IPS DF 4.7 (cell line): ENCODE results near the gene LOXL1.

ENCODE experiments used
- DNase-seq: peaks from one replicate; pipeline ENCODE4 v3.0.0-alpha.2; 2013; ENCODE audit warnings: low spot score; ENCODE audit errors: extremely low read depth

Gene LOXL1

GRCh38 chr15:73899197-73900094, 26.8 kb upstream of the LOXL1 start:
- no peak for DNase-seq

GRCh38 chr15:73900095-73900712, 26.1 kb upstream of the LOXL1 start:
- DNase-seq, result no peak

- DNase-seq, result no peak
Measured at GRCh38 chr15:73901126-73901810, 25.0 kb upstream of the LOXL1 start.

DNA sequence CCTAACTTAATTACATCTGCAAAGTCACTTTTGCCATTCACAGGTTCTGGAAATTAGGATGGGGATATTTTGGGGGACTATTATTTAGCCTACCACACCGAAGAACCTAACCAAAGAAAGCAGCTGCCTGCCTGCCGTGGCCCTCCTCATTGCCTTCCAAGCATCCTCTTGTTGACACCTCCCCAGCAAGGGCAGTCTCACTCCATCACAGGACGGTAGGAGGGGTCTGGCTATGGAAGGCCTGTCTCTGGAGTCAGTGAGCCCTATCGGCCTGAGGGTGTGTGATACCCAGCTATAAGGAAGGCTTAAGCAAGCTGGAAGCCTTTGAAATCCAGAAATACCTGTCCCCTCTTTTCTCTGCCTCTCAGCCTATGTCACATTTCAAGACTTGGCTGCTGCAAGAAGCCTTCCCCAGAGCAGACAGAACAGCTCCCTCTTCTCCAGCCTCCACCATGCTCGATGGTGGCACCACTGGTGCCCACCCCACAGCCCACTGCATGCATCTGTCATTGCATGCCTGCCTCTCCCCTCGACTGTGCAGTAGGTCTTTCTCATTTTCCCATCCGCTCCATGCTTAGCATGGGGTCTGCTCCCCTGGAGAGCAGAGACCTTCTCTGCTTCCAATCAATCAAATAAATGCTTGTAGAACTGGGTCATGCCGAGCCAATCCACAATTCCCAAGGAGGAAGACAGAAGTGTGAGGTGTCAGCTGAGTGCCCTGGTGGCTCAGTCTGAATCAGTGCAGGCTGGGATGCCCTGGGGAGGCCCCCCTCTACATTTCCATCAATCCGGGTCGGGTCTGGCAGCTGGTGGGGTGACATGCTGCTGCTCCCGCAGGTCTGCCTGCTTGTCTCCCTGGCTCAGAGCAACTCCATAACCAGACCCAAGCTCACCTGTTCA, 23.9 kb upstream of the LOXL1 start:
- DNase-seq, result no peak

GRCh38 chr15:73904026-73904815, 22.0 kb upstream of the LOXL1 start:
- no peak for DNase-seq

GRCh38 chr15:73905225-73905827, 20.9 kb upstream of the LOXL1 start:
- DNase-seq, result no peak

- no peak for DNase-seq
Measured at GRCh38 chr15:73906346-73907034, 19.8 kb upstream of the LOXL1 start.

DNA sequence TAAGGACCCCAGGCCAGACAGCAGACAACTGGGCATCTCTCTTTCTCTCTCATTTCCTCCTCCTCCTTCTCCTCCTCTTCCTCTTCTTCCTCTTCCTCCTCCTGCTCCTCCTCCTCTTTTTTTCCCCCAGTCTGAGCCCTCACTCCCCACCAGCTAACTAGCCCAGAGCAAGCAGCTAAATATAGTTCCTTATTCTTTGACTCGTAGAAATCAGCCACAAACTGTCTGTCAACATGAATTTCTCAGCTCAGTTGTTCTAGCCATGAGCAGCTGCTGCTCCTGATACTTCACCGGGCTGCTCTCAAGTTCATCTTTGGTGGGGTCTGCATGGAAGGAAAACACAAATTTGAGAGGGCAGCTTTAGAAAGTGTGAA, 19.2 kb upstream of the LOXL1 start:
- DNase-seq, result no peak

DNA sequence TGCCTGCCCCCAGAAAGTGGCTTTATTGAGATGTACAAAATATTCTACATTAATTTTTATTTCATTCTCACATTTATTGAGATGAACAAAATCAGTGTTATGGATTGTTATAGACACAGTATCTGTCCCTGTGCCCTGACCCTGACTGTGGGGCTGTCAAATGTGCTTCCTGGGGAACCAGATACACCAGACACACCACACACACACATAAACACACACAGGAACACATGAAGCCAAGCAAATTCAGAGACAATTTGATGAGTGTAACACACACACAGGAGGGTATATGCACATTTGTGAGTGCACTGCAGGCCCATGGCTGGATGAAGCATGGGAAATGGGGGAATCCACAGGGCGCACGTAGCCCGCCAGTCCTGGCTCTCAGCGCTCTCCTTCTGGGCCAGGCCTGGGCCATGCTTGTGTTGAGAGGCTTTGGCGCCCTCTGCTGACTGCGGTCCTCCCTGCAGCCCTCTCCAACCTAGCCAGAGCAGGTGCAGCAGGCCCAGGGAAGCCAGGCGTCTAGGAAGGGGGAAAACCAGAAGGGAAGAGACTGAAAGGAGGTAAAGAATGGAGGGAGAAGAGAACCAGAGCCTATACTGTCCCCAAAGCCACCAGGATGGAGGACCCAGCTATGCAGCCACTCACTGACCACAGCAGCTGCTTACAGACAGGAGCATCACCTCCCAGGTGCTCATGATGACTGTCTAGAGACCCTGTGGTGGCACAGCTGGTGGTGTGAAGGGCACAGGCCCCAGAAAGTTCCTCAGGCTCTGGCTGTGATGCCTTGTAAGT, 18.0 kb upstream of the LOXL1 start:
- DNase-seq, result peak; percentile 46

DNA sequence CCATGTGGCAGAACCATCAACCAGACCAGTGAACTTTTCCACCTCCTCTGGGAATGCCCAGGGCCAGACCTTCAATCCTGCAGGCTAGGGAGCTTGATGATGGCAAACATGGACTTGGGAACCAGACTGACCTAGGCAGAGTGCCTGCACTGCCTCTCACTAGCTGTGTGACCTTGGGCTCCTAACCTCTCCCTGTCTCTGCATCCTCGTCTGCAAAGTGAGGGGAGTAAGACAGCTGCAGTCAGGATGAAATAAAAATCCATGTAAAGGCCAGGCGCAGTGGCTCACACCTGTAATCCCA, 17.5 kb upstream of the LOXL1 start:
- no peak for DNase-seq

DNA sequence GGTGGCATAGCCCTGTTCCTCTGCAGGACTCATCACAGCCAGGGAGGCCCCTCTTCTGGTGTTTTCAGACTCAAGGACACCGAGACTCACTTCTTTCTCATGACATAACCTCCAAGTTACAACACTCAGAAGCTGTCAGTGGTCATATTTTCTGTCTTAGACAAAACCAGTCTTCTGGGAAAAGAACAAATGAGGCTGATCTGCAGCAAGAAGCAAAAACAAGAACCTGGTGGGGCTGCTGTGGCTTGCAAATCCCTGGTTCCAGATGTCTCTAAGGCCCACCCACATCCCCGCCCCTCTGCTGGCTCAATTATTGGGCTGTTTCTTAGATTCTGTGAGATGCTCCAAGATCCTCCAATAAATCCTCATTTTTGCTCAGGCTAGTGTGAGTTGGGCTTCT, 16.6 kb upstream of the LOXL1 start:
- DNase-seq, result no peak

DNA sequence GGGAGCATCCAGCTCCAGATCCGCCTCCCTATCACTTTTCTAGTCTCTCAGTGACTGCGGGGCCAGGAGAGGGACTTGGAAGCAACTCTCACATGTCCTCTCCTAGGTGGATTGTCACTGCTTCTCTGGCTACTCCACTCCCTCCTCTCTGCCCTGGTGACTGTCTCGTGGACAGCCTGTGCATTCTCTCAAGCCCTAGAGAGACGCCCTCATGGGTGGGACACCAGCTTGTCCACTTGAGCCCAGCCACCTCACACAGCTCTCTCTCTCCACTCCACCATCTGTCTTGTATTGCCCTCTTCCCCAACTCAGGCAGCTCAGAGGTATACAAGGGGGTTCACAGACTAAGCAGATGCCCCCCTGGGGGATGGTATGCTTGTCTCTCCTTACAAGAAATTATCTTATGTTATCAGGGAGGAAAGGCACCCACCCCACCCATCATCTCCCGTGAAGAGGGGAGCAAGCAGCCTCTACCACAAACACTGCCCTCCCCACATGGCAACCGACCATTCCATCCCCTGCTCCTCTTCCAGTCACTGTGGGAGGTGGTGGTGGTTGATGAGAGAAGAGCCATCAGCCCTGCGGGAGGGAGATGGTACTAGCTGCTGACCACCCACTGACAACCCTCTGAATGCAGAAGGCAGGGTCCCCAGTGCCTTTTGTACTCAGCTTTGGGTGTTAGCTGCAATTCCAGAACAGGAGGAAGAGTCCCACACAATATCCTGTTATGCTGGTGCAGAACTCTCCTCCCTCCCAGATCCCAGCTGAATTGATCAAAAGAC, 15.5 kb upstream of the LOXL1 start:
- no peak for DNase-seq

- DNase-seq, result no peak
Measured at GRCh38 chr15:73912030-73912596, 14.1 kb upstream of the LOXL1 start.

DNA sequence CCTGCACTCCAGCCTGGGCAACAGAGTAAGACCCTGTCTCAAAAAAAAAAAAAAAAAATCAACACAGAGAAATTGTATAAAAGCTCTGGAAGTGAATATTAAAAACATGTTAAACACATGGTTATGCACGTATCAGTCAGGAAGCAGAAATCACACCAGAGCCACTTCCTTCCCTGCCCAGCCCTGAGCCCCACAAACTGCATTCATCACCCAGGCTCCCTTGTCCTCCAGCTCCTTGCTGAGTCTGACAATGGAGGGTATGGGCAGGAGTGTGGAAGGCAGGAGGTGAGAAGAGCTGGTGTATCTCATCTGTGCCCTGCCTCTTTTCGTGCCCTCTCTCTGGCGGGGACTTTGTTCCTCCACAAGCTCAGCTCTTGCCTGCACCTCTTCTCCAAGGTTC, 12.1 kb upstream of the LOXL1 start:
- no peak for DNase-seq

DNA sequence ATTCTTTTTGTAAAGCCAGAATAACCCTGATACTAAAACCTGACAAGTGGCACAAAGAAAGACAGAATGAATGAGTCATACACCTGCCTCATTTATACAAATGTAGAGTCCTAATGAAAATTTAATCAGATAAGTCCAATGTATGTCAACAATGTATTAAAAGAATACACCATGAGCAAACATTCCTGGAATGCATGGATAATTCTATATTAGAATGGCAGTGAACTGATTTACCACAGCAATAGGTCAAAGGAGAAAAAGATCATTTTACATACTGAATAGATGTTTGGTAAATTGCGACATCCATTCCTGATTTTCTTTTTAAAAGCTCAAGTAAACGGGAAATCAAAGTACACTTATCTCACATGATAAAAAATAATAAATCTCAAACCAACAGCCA, 11.2 kb upstream of the LOXL1 start:
- no peak for DNase-seq

- DNase-seq, result no peak
Measured at GRCh38 chr15:73918784-73919183, 7.5 kb upstream of the LOXL1 start.

- no peak for DNase-seq
Measured at GRCh38 chr15:73919706-73920105, 6.6 kb upstream of the LOXL1 start.
